Liver (tissue), 3 donors: ENCODE data around the gene GUCY1A2.

Experiments used
- EGR1 ChIP-seq, 2 donors: IDR thresholded peaks; 2 replicates each; pipeline ENCODE4 v1.6.1; 2016 to 2018; ENCODE audit warnings: antibody characterized with exemption in 2 of 2, low read depth in 2 of 2
- GABPA ChIP-seq, 2 donors: IDR thresholded peaks in 1 of 2; conservative IDR thresholded peaks in 1 of 2; 2 replicates each; pipeline ENCODE4 v1.6.1; 2016; ENCODE audit warnings: antibody characterized with exemption in 2 of 2, mild to moderate bottlenecking in 1 of 2, moderate library complexity in 1 of 2
- HNF4G ChIP-seq: IDR thresholded peaks from 2 replicates; pipeline ENCODE4 v1.6.1; 2016; ENCODE audit warnings: antibody characterized with exemption
- JUND ChIP-seq, 2 donors: IDR thresholded peaks; 2 replicates each; pipeline ENCODE4 v1.6.1; 2016; ENCODE audit warnings: antibody characterized with exemption in 2 of 2
- RAD21 ChIP-seq, 2 donors: IDR thresholded peaks; 2 replicates each; pipeline ENCODE4 v1.6.1; 2016; ENCODE audit warnings: antibody characterized with exemption in 2 of 2, mild to moderate bottlenecking in 2 of 2
- RXRA ChIP-seq, 2 donors: IDR thresholded peaks; 2 replicates each; pipeline ENCODE4 v1.6.1; 2017 to 2018; ENCODE audit warnings: antibody characterized with exemption in 2 of 2, mild to moderate bottlenecking in 1 of 2
- TAF1 ChIP-seq: conservative IDR thresholded peaks from 2 replicates; pipeline ENCODE4 v1.6.1; 2016; ENCODE audit warnings: antibody characterized with exemption, mild to moderate bottlenecking
- YY1 ChIP-seq: IDR thresholded peaks from 2 replicates; pipeline ENCODE4 v1.6.1; 2016; ENCODE audit warnings: antibody characterized with exemption, mild to moderate bottlenecking
- TF ChIP-seq, protein P1 (sequence below): fragments of 150-350 bp; IDR thresholded peaks from 2 replicates; pipeline ENCODE4 v1.5.1; 2017; ENCODE audit warnings: improper control_type of control experiment, low read depth, low read length; ENCODE audit not compliant: missing input control
- TF ChIP-seq, protein P2 (sequence below): IDR thresholded peaks from 2 replicates; pipeline ENCODE4 v1.6.1; 2016; ENCODE audit warnings: antibody characterized with exemption
- TF ChIP-seq, protein P3 (sequence below): IDR thresholded peaks from 2 replicates; pipeline ENCODE4 v1.6.1; 2016; ENCODE audit warnings: antibody characterized with exemption, mild to moderate bottlenecking
- TF ChIP-seq, protein P4 (sequence below): IDR thresholded peaks from 2 replicates; pipeline ENCODE4 v1.6.1; 2016; ENCODE audit warnings: antibody characterized with exemption
- donor health status: healthy.
- donor health status: healthy.

DNA sequence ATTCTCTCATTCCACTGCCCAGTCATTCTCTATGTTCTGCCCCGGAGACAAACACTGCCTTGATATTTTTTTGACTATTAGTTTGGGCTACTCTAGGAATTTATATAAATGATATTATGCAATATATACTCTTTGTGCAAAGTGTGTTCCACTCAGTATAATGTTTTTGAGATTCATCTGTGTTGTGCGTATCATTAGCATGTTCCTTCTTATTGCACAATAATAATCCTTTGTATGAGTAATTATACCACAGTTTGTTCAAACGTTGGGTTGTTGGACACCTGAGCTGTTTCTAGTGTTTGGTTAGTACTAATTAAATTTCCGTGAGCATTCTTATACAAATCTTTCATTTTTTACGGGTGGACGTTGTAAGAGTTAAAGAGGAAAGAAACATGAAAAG is 390.6 kb downstream of the GUCY1A2 start:
- TF ChIP-seq, protein P1, sequence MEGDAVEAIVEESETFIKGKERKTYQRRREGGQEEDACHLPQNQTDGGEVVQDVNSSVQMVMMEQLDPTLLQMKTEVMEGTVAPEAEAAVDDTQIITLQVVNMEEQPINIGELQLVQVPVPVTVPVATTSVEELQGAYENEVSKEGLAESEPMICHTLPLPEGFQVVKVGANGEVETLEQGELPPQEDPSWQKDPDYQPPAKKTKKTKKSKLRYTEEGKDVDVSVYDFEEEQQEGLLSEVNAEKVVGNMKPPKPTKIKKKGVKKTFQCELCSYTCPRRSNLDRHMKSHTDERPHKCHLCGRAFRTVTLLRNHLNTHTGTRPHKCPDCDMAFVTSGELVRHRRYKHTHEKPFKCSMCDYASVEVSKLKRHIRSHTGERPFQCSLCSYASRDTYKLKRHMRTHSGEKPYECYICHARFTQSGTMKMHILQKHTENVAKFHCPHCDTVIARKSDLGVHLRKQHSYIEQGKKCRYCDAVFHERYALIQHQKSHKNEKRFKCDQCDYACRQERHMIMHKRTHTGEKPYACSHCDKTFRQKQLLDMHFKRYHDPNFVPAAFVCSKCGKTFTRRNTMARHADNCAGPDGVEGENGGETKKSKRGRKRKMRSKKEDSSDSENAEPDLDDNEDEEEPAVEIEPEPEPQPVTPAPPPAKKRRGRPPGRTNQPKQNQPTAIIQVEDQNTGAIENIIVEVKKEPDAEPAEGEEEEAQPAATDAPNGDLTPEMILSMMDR: no peak
- TF ChIP-seq JUND (IDR thresholded peaks at IDR 0.05) (no peak), EGR1 (IDR thresholded peaks at IDR 0.05; ENCODE audit: low read depth in 2 of 2) (no peak), TAF1 (no peak), RAD21 (IDR thresholded peaks at IDR 0.05) (no peak), HNF4G (no peak), RXRA (IDR thresholded peaks at IDR 0.05) (no peak), GABPA (IDR thresholded peaks at IDR 0.05 in 1 of 2, conservative IDR thresholded peaks at IDR 0.05 in 1 of 2) (no peak), YY1 (no peak)
- TF ChIP-seq, protein P2, sequence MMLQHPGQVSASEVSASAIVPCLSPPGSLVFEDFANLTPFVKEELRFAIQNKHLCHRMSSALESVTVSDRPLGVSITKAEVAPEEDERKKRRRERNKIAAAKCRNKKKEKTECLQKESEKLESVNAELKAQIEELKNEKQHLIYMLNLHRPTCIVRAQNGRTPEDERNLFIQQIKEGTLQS: no peak
- TF ChIP-seq, protein P3, sequence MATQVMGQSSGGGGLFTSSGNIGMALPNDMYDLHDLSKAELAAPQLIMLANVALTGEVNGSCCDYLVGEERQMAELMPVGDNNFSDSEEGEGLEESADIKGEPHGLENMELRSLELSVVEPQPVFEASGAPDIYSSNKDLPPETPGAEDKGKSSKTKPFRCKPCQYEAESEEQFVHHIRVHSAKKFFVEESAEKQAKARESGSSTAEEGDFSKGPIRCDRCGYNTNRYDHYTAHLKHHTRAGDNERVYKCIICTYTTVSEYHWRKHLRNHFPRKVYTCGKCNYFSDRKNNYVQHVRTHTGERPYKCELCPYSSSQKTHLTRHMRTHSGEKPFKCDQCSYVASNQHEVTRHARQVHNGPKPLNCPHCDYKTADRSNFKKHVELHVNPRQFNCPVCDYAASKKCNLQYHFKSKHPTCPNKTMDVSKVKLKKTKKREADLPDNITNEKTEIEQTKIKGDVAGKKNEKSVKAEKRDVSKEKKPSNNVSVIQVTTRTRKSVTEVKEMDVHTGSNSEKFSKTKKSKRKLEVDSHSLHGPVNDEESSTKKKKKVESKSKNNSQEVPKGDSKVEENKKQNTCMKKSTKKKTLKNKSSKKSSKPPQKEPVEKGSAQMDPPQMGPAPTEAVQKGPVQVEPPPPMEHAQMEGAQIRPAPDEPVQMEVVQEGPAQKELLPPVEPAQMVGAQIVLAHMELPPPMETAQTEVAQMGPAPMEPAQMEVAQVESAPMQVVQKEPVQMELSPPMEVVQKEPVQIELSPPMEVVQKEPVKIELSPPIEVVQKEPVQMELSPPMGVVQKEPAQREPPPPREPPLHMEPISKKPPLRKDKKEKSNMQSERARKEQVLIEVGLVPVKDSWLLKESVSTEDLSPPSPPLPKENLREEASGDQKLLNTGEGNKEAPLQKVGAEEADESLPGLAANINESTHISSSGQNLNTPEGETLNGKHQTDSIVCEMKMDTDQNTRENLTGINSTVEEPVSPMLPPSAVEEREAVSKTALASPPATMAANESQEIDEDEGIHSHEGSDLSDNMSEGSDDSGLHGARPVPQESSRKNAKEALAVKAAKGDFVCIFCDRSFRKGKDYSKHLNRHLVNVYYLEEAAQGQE: no peak
- TF ChIP-seq, protein P4, sequence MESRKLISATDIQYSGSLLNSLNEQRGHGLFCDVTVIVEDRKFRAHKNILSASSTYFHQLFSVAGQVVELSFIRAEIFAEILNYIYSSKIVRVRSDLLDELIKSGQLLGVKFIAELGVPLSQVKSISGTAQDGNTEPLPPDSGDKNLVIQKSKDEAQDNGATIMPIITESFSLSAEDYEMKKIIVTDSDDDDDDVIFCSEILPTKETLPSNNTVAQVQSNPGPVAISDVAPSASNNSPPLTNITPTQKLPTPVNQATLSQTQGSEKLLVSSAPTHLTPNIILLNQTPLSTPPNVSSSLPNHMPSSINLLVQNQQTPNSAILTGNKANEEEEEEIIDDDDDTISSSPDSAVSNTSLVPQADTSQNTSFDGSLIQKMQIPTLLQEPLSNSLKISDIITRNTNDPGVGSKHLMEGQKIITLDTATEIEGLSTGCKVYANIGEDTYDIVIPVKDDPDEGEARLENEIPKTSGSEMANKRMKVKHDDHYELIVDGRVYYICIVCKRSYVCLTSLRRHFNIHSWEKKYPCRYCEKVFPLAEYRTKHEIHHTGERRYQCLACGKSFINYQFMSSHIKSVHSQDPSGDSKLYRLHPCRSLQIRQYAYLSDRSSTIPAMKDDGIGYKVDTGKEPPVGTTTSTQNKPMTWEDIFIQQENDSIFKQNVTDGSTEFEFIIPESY: no peak
